GM12874 (cell line): Measurements from ENCODE around the gene THAP4.

Source experiments
- TF ChIP-seq, protein P1 (sequence below): IDR thresholded peaks from 2 replicates; pipeline ENCODE4 v1.5.1; 2011; ENCODE audit warnings: low read depth, mild to moderate bottlenecking, control low read depth, low read length, moderate library complexity; ENCODE audit not compliant: insufficient read depth

The THAP4 gene

DNA sequence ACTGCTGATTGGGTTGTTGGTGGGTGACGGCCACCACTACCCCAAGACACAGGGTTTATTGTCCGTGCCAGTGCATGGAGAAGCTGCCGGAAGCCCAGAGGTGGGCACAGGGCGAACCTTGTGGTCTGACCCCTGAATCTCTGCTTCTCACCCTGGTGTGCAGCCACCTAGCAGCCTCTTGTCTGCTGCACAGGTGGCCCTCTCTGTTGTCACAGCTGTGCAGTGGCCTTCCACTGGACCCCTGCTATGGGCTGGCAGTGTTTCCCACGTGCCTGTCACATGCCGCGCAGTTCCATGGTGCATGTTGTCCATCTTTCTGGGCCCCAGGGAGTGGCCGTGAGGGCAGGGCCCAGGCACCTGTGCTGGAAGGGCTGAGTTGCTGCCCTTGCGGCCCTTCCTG lies 15.8 kb upstream of the THAP4 start:
- TF ChIP-seq, protein P1, sequence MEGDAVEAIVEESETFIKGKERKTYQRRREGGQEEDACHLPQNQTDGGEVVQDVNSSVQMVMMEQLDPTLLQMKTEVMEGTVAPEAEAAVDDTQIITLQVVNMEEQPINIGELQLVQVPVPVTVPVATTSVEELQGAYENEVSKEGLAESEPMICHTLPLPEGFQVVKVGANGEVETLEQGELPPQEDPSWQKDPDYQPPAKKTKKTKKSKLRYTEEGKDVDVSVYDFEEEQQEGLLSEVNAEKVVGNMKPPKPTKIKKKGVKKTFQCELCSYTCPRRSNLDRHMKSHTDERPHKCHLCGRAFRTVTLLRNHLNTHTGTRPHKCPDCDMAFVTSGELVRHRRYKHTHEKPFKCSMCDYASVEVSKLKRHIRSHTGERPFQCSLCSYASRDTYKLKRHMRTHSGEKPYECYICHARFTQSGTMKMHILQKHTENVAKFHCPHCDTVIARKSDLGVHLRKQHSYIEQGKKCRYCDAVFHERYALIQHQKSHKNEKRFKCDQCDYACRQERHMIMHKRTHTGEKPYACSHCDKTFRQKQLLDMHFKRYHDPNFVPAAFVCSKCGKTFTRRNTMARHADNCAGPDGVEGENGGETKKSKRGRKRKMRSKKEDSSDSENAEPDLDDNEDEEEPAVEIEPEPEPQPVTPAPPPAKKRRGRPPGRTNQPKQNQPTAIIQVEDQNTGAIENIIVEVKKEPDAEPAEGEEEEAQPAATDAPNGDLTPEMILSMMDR: no peak

DNA sequence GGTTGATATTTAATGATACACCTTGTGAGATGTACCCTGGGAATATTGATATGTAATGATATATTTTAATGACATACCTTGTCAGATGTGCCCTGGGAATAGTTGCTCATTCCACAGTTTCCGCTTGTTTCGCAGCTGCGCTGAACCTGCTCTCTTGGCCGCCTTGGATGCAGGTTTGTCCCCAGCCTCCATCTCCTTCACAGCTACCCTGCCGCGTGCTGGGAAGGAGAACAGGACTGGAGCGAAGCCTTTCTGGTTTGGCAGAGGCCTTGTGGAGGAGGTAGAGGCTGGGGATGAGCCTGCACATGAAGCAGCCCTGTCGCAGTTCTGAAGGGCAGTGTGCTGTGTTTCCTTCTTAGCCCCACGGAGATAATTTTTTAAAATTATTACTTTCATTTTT lies 15.2 kb upstream of the THAP4 start:
- TF ChIP-seq, protein P1: no peak

DNA sequence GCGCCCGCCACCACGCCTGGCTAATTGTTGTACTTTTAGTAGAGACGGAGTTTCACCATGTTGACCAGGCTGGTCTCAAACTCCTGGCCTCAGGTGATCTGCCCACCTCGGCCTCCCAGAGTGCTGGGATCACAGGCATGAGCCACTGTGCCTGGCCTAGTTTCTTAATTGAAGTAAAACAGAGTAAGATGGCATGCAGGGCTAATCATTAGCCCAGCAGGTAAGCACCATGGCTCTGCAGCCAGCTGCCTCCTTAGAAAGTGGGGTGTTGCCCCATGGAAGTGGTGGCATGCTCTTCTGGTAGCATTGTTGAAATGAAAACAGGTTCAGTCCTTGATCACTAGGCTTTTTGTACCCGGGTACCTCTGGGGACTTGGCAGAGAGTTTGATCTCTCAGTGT lies 13.0 kb upstream of the THAP4 start:
- TF ChIP-seq, protein P1: no peak

DNA sequence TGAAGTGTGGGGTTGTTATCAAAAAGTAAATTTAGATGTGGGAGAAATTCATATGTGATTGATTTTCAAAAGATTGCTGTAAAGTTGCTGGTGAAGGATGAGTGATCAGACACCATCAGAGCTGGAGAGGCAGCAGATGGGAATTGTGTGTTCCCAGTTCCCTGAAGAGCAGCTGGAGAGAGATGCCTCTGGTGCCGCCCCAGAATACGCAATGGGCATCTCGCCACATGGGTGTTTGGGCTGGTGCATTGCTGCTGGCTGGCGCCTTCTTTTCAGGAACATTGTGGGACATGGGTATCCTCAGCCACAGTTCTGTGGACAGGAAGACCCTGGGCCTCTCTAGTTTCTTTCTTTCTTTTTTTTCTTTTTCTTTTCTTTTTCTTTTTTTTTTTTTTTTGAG lies 12.4 kb upstream of the THAP4 start:
- TF ChIP-seq, protein P1: no peak

DNA sequence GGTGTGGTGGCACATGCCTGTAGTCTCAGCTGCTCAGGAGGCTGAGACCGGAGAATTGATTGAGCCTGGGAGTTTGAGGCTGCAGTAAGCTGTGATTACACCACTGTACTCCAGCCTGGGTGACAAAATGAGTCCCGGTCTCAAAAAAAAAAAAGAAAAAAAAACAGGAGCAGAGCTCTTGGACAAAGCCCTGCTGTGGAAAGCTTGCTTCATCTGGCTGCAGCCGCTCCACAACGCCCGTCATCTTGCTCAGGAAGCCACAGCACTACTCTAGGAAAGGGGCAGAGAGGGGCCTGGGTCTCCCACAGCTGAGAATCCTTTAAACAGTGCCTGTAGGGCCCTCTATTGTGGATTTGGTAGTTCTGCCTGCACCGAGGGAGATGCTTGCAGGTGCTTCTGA lies 11.5 kb upstream of the THAP4 start:
- TF ChIP-seq, protein P1: no peak

DNA sequence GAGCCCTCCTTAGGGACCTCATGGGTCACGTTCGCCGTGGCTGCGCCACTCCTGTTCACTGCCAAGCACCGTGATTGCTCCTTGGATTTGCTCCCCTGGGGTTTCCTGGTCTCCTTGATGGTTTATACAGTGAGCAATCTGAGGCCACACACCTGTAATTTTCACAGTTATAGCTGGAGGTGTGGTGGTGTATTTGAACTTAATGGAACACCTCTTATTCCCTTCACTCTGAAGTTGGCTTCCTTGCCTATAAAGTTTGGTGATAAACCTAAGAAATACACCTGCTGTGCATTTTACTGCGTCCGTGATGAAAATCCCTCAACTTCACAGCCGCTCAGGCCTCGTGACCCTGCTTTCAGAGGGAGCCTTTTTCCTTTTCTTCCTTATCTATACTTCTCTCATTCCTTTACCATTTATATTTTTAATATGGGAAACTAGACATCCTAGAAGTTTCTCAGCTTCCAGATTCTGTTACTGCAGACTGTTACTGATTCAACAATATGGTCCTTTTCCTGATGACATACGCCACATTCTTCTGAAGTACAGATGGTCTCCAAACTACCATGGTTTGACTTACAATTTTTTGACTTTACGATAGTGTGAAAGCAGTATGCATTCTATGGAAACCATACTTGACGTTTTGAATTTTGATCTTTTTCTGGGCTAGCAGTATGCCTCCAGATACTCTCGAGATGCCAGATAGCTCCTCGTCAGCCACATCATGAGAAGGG lies 9.1 kb upstream of the THAP4 start:
- TF ChIP-seq, protein P1: no peak

DNA sequence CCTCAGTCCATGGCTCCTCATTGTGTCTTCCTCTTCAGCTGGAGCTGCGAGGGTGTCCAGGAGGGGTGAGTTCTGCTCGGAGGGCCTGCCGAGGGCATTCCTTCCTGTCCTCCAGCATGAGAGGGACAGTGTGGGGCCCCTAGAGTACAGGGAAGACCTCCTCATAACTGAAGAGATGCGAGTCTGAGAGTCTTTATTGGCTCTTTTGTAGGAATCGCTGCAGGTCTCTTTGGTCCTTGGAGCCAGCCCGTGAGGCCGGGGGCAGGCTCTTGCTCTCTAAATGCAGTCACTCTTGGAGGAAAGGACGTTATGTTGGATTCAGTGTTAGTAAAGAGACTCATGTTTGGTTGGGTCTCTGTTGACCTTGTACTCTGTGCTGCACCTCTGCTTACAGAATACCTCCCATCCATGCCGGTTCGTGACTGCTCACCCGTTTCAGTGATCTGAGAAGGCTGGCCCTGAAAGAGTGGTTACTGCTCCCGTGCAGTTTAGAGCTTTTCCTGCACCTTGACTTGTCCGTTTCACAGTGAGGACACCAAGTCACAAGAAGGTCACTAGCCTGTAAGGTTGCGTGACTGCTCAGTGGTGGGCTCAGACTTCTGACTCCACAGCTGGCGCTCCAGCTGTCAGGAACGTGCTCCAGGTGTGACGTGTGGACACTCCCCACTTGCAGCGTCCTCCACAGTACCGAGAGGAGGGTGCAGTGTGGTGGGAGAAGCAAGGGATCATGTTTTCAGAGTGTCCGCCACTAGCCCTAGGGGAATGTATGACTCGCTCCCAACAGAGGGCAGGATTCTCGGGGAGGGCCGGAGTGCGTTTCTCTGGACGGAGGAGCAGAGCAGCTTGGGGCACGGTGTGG lies 8.3 kb upstream of the THAP4 start:
- TF ChIP-seq, protein P1: no peak
